NCI-H748 treated with DMSO at 0.1 percent for 48 hours (cell line): Measurements from ENCODE around the gene FGFR2.

ENCODE experiments used
- DNase-seq: peaks from one replicate; lab custom pipeline; 2025; lab: John Stamatoyannopoulos, UW

Gene FGFR2

DNA sequence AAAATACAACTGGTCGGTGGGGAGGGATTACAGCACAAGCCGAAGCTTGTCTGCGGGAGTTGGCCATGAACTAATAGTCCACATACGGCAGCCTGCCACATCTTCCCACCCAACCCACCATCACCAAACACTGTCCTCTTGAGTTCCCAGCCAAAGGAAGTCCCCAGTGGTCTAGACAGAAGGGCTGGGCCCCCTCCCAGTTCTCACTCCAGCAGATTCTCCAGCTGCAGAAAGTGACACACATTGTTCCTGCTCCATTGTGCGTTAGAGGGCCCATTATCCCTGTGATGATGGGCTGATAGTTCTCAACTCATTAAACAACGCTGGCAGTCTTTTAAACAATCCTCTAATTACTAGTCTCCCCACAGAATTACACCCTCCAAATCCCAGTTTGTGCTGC, 148.0 kb downstream of the FGFR2 start:
- no peak for DNase-seq

DNA sequence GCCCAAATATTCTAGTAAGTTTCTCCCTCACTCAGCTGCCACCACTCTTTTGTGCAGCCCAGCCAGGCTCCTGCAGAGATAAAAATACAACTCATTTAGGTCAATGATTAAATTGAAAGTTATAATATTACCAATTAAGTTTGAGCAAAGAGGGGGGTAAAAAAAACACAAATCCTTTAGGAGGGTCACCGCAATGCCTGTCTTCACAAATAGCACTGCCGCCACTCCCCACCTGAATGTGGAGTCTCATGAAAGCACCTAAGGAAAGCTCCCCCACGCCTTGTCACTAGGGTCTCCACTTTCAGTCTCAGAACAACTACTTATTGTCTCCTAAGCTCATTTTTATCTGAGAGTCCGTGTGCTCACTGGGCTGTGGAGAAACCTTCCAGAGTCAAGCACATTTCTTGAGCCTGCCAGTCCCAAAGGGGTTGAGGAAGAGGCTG, 148.7 kb downstream of the FGFR2 start:
- DNase-seq: no peak

DNA sequence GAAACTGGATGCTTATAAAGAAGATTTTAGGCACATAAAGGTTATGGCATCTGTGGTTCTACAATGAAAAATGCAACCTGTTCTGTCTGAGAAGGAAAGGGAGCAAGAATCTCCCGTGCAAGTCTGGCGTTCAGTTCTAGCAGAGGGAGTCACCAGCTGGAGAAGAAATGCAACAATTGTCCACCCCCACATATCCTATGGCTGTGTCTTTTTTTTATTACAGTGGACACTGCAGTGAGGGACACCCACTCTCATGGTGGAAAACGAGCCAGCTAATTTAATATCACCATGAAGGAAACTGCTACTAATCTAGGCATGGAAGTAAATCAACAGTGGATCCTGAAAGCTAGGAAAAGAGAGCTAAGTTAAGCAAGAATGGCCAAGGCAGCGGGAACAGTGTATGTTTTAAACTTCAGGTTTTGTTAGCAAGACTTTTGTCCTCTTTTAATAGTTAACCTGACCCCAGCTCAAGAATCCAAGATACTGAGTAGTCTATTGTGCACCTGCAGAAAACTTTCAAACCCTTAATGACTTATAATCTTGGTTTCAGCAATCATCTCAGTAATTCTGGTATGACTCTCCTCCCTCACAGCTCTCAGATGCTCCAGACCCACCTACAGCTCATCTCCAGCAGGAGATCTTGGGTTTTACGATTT, 149.3 kb downstream of the FGFR2 start:
- DNase-seq: no peak

DNA sequence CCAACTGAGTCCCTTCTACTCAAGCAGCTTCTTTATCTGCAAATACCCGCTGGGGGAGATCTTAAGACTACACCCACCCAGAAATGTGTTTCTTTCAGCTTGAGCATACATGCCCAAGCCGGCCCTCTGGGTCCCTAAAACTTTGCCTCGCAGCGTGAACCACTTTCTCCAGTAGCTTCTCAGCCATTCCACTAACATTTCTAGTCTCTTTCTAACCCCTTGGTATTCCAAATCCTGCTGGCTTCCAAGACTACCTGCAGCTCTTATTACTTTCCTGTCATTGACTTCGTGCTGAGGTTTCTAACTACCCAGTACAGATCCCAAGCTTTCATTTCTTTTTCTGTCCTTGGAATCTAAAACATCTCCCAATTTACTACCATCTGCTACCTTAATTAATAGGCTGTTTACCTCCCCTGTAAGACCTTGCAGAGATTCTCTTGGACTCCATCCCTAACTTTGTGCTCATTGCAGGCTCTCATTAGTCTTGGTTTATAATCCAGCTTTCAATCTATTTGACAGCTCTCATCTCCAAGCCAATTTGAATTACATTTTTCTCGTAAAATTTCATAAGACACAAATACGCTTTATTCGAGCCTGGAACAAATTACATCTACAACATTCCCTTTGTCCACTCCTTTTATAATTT, 153.6 kb downstream of the FGFR2 start:
- no peak for DNase-seq

DNA sequence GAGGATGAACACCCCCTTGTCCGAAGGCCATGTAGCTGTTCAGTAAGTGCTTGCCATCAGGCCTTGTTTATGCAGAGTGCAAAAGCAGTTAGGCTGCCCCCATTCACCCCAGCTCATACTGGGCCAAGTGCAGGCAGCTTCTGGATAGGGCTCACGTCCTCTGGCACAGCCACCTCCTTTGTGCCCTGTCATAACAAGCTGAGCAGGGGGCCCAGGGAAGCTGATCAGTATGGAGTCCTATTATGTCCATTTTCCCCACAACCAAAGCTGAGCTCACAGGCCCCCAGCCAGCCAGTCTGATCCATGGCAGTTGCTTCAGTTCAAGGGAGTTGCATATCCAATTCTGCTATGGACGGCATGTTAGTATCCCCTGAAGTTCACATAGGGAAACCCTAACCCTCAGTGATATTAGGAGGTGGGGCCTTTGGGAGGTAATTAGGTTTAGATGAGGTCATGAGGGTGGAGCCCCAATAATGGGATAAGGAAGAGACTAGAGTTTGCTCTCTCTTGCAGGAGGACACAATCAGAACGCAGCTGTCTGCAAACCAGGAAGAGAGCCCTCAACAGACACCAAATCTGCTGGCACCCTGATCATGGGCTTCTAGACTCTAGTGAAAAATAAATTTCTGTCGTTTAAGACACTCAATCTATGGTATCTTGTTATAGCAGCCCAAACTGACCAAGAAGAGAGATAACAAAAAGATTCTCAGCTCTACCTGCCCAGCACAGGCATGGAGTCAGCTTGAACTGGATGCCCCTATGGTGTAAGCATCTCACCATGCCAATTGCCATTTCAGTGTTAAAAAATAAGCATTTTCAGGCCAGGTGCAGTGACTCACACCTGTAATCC, 155.9 kb downstream of the FGFR2 start:
- no peak for DNase-seq

DNA sequence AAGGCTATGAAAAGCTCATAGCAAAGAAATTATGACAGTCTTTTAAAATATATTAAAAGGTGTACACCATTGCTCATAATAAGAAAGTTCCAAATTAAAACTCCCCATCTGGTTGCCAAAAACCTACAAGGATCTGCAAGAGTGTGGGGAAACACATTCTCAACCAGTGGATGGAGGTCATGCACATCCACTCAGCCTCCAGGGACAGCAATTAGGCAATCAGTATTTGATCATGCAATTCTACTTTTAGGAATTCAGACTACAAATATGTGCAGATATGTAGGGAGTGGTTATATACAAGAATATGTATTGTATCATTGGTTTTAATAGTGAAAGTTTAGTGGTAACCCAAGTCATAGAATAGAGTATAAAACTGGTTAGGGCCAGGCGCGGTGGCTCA, 157.8 kb downstream of the FGFR2 start:
- no peak for DNase-seq

DNA sequence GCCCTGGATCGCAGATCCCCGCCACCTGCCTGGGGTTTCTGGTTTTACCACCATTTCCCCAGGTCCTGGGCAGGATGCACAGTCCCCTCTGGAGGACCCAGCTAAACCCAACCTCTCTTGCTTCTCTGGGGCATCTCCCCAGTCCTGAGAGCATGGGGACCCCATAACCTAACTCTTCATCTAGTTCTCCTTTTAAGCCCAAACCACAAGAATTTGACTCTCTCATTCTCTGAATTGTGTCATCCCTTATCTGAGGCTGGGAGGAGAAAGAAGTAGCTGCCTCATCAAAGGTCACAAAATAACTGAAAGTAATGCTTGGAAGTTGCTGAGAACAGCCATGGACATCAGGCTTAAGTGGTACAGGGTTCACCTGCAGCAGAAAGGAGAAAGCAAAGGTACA, 159.9 kb downstream of the FGFR2 start:
- no peak for DNase-seq

DNA sequence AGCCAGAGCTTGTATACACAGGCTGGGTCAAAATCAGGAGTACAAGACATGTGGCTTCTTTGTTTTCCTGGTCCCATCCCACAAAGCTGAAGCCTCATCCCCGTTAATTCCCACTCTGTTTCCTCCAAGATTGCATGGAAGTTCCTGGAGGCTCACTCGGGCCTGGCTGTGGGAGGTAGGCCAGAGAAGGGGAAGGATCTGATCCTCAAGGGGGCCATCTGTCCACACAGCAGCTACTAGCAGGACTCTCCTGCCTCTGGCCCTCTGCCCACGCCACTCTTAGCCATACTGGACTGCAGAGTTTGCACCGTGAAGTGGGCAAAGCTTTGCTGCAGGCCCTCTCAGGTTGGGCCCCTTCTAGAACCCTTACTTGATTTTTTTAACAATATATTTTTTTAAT, 160.6 kb downstream of the FGFR2 start:
- DNase-seq: no peak

DNA sequence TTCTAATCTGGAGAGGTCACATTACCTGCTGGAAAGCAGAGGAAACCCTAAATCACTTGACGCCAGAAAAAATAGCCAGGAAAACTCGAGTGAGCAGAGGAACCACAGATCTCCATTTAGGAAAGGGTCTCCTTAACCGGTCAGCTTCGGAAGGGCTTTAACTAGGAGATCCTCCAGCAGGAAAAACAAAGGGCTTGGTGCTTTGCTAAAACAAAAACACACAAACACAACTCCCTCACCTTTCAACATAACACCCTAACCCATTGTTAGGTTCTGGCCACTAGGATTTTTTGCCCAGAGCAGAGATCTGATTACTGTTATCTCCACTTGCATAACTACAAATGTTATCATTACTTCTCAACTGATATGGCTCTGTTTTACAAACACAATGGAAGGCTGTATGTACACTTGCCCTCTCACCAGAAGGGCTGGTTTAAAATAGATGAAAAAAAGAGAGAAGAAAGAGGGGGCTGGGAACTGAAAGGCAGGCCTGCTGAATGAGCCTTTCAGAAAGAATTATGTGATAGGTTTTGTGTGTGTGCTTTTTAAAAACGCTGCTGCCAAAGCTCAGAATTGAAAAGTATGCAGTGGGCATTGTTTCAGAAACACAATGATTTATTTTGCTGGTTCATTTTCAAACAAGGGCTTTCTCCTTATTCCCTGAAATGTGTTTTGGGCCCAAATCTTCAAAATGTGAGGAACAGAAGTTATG, 161.5 kb downstream of the FGFR2 start:
- no peak for DNase-seq

DNA sequence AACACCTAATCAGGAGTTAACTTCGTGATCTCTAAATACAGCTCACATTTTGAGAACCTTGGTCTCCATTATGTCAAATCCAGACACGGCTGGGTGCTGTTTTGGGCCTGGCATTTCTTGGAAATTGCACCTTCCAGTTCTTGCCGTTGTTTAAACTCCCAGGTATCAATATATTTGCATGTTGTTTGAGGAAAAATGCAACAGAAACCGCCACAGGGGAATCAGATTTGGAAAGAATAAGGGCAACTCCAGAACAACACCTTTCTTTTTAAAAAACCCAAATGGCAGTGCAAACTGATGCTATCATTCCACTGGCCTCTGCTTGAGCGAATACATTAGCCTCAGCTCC, 162.0 kb downstream of the FGFR2 start:
- DNase-seq: no peak

DNA sequence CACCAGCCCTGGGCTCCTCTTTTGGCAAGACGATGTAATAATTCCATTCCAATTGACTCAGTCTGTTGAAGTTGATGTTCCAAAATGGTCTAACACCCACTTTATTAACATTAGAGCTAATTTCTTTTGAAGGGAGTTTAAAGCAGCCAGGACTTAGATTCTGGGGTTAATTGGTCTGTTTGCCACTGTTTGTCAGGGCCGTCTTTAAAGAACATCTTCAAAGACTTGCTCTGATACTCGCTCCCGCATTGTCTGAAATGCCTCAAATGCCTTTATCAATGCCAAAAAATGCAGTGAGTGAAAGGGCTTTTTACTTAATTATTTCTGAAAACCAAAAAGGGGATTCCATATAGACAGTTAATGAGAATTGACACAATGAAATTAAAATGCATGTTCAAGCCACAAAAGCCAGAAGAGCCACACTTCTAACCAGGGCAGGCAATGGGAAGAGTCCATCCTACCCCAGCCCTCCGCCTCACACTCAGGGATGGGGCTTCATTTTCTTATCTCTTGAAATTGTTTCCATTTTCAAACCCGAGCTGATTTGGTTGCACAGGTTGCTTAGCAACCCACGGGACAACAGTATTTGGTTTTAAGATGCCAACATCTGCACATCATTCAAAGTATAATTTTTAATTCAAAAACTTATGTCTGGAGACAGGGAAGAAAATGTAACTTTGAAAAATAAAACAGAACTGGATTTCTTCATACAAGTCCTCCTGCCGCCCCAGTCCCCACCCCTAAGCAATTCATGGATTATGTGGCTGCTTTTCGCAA, 163.0 kb downstream of the FGFR2 start:
- no peak for DNase-seq

DNA sequence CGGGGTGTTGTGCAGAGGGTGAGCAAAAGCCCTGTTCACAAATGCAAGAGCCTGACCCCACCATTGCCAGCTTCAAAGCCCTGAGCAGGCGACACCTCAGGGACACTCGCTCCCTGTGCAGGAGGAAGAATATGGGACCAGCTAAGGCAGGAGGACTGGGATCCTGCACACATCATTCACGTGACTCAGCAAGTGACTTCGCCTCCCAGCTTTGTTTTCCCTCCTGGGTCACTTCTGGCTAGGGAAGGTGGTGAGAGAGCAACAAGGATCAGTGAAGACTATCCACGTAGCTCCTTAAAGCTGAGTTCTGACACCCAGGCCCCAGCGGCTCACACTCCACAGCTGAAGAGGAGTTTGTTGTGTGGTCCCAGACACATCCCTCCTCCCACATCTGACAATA, 164.3 kb downstream of the FGFR2 start:
- DNase-seq: no peak

DNA sequence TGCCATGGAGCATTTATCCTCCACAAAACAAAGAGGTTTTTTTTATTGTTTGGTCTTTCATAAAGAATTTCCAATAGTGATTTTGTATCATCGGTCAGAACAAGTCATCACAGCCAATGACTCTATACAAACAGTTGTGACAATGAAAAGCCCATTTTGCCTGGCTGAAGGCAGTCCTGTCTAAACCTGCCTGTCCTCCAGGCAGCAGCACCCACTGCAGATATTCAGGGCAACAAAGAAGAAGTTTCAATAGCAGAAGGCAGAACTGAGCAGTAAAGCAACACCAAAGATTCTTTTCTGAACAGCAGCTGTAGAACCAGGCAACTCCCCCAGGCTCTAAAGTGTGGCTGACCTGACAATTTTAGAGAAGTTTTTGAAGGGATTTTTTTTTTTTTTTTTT, 169.4 kb downstream of the FGFR2 start:
- DNase-seq: no peak
